Activated CD4-positive, alpha-beta T cell treated with anti-CD3 and anti-CD28 coated beads, Interleukin-2, amount 10 ng/mL, durations not matched to agents 7 days and 5 days (primary cell): ENCODE data around the gene MSL3. TPM values are rescaled to one million over a fixed set of nuclear protein-coding genes. Genes with fewer than 3 reads are reported as not detected.
A peak's percentile ranks its signal among the peaks of the same experiment; 100 is the strongest.

Source experiments
- CTCF ChIA-PET: fragments of 350-600 bp; sonication (Branson Sonifier 250); formaldehyde crosslinking; loops from one replicate; lab custom pipeline; 2021; ENCODE audit warnings: antibody characterized with exemption; lab: Charles Lee
- POLR2A ChIA-PET: fragments of 350-600 bp; sonication (Branson Sonifier 250); formaldehyde crosslinking; loops from one replicate; lab custom pipeline; 2021; ENCODE audit warnings: antibody characterized with exemption; lab: Charles Lee
- DNase-seq: peaks from one replicate; pipeline ENCODE4 v3.0.0-alpha.2; 2020
- H3K27ac Mint-ChIP-seq: one replicate; pipeline ENCODE4 v1.8.0; 2021; ENCODE audit warnings: mild to moderate bottlenecking, moderate library complexity, mixed read lengths
- H3K27me3 Mint-ChIP-seq: one replicate; pipeline ENCODE4 v1.8.0; 2021; ENCODE audit warnings: mixed read lengths
- H3K36me3 Mint-ChIP-seq: one replicate; pipeline ENCODE4 v1.8.0; 2021; ENCODE audit warnings: low read depth, mixed read lengths
- H3K4me1 Mint-ChIP-seq: one replicate; pipeline ENCODE4 v1.8.0; 2021; ENCODE audit warnings: mixed read lengths
- H3K4me3 Mint-ChIP-seq: one replicate; pipeline ENCODE4 v1.8.0; 2021; ENCODE audit warnings: mild to moderate bottlenecking, moderate library complexity, mixed read lengths
- H3K9me3 Mint-ChIP-seq: one replicate; pipeline ENCODE4 v1.8.0; 2021; ENCODE audit warnings: mixed read lengths
- total RNA-seq, 2 experiments: library from RNA; stranded (reverse); gene quantifications; one replicate each; pipeline ENCODE4 v1.2.3, GENCODE V29; 2021

Gene MSL3
- total RNA-seq, 2 experiments from 2014 or later = 73.5 to 74.5 TPM

GRCh38 chrX:11792461-11793421 lies 34.7 kb downstream of the MSL3 start:
- H3K36me3 Mint-ChIP-seq = no peaks in the 10 kb centered on the region

GRCh38 chrX:11793734-11794133 lies 35.7 kb downstream of the MSL3 start:
- ChIA-PET CTCF (interaction anchor here (1.2 kb wide), 1 partner anchor 12 kb away, joined by 5 read pairs; no protein-coding TSS in a partner anchor), POLR2A (no interaction called here)
- Mint-ChIP-seq H3K4me1 (peaks cover 33% of the 10 kb centered on the region), H3K27me3 (no peaks in the 10 kb centered on the region), H3K4me3 (no peak overlapping the region), H3K27ac (peak overlapping the region; percentile 87), H3K9me3 (no peaks in the 10 kb centered on the region), H3K36me3 (no peaks in the 10 kb centered on the region)
- no peak for DNase-seq

More at GRCh38 chrX:11792461-11793421, 34.7 kb downstream of the MSL3 start:
- ChIA-PET POLR2A (no interaction called here), CTCF (interaction anchor here (1.2 kb wide), 1 partner anchor 11 kb away, joined by 5 read pairs; no protein-coding TSS in a partner anchor)
- H3K27ac Mint-ChIP-seq = peak overlapping the region; percentile 87
- no peaks in the 10 kb centered on the region for H3K27me3 Mint-ChIP-seq
- H3K9me3 Mint-ChIP-seq = no peaks in the 10 kb centered on the region
- H3K4me3 Mint-ChIP-seq = no peak overlapping the region
- peak; percentile 65 for DNase-seq
- H3K4me1 Mint-ChIP-seq = peaks cover 36% of the 10 kb centered on the region

GRCh38 chrX:11813341-11813740 lies 55.3 kb downstream of the MSL3 start:
- CTCF ChIA-PET = no interaction called here
- Mint-ChIP-seq H3K9me3 (no peaks in the 10 kb centered on the region), H3K4me3 (no peak overlapping the region), H3K36me3 (no peaks in the 10 kb centered on the region), H3K4me1 (no peaks in the 10 kb centered on the region), H3K27ac (no peak overlapping the region), H3K27me3 (peaks cover 3% of the 10 kb centered on the region)
- POLR2A ChIA-PET = no interaction called here
- no peak for DNase-seq

Other genes starting within 250 kb of the MSL3 start
- not detected for gene ARHGAP6, start 92.3 kb upstream of the MSL3 start, total RNA-seq